ENCODE results near the gene SIM2.

DNA sequence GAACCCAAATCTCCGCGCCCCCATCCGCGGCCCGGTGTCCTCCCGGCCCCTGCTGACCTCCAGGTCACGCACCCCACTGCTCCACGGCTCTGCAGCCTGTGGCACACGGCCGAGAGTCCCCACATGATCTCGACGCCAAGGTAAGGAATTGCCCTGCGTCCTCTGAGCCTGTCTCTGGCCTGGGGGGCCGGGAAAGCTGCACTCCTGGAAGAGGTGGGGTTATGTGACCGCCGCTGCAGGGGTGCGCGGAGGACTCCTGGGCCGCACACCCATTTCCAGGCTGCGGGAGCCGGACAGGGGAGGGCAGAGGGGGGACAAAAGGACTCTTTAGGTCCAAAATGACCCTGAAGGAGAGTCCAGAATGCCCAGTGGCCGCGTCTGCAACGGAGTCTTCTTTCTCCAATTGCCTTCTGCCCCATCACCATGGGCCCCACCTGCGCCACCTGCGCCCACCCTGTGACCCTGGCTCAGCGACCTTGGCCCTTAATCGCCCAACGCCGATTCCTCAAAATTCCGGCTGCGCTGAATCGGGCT lies 997 bp upstream of the SIM2 start:
- TF ChIP-seq POLR2AphosphoS5 (IDR thresholded peaks at IDR 0.05; ENCODE audit: low read depth) (no peak), EZH2 (IDR thresholded peaks at IDR 0.05; ENCODE audit: low read depth, unreplicated experiment) (no peak), EZH2phosphoT487 (IDR thresholded peaks at IDR 0.05; ENCODE audit: unreplicated experiment) (no peak), CTCF (conservative IDR thresholded peaks at IDR 0.05; ENCODE audit: low read depth in 2 of 2) (no peak), NANOG (IDR thresholded peaks at IDR 0.05; ENCODE audit: borderline replicate concordance) (no peak), REST (IDR thresholded peaks at IDR 0.05; ENCODE audit: unreplicated experiment) (no peak)
